ENCODE data around the gene PASK. TPM values are rescaled to one million over a fixed set of nuclear protein-coding genes. Genes with fewer than 3 reads are reported as not detected.
A peak's percentile ranks its signal among the peaks of the same experiment; 100 is the strongest.

The PASK gene
- total RNA-seq, 4 donors from 2014 or later, result 4.1 to 8.1 (median 5.9) TPM

GRCh38 chr2:241084856-241085444, 64.3 kb downstream of the PASK start:
- peaks cover 0 to 81% (median 7%) of the 10 kb centered on the region in 3 donors for H3K36me3 ChIP-seq
- TF ChIP-seq POLR2A (IDR thresholded peaks at IDR 0.05), result no peak
- no peak for TF ChIP-seq EP300 (IDR thresholded peaks at IDR 0.05)
- TF ChIP-seq, protein P1, sequence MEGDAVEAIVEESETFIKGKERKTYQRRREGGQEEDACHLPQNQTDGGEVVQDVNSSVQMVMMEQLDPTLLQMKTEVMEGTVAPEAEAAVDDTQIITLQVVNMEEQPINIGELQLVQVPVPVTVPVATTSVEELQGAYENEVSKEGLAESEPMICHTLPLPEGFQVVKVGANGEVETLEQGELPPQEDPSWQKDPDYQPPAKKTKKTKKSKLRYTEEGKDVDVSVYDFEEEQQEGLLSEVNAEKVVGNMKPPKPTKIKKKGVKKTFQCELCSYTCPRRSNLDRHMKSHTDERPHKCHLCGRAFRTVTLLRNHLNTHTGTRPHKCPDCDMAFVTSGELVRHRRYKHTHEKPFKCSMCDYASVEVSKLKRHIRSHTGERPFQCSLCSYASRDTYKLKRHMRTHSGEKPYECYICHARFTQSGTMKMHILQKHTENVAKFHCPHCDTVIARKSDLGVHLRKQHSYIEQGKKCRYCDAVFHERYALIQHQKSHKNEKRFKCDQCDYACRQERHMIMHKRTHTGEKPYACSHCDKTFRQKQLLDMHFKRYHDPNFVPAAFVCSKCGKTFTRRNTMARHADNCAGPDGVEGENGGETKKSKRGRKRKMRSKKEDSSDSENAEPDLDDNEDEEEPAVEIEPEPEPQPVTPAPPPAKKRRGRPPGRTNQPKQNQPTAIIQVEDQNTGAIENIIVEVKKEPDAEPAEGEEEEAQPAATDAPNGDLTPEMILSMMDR (IDR thresholded peaks at IDR 0.05), result no peak
- WGBS, 2 donors, result 94 to 95% methylated on average over 4 of the region's 4 CpGs
- H3K9me3 ChIP-seq, result no peaks in the 10 kb centered on the region
- H3K27me3 ChIP-seq, result no peaks in the 10 kb centered on the region
- no peak for DNase-seq (ENCODE audit: low spot score in 2 of 2)
- H3K4me1 ChIP-seq, result peaks cover 0 to 12% (median 0%) of the 10 kb centered on the region in 4 donors
- no peak overlapping the region for H3K4me3 ChIP-seq
- no peak overlapping the region for H3K27ac ChIP-seq

DNA sequence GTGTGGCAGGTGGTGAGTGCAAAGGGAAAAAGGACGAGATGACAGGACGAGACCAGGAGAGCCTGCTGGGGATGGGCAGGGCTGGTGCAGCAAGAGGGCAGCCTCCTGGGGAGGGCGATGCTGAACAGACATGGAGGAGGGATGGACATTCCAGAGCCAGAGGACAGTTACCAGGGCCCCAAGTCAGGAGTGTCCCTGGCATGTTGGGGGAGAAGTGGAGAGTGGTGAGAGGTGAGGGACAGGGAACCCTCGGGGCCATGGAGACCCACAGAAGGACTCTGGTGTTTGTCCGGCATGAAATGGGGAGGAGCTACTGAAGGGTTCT, 66.2 kb downstream of the PASK start:
- 85% methylated on average over 5 of the region's 5 CpGs for WGBS, 2 donors
- Histone ChIP-seq H3K4me1 (peaks cover 0 to 12% (median 0%) of the 10 kb centered on the region in 4 donors), H3K27me3 (no peaks in the 10 kb centered on the region), H3K4me3 (no peak overlapping the region), H3K27ac (no peak overlapping the region), H3K36me3 (peaks cover 0 to 62% (median 5%) of the 10 kb centered on the region in 3 donors), H3K9me3 (no peaks in the 10 kb centered on the region)
- DNase-seq (ENCODE audit: low spot score in 2 of 2), result no peak
- TF ChIP-seq EP300 (IDR thresholded peaks at IDR 0.05), result no peak
- no peak for TF ChIP-seq POLR2A (IDR thresholded peaks at IDR 0.05)
- TF ChIP-seq, protein P1 (IDR thresholded peaks at IDR 0.05), result no peak

- no peaks in the 10 kb centered on the region for H3K9me3 ChIP-seq
- TF ChIP-seq EP300 (IDR thresholded peaks at IDR 0.05) (no peak), POLR2A (IDR thresholded peaks at IDR 0.05) (no peak)
- TF ChIP-seq, protein P1 (IDR thresholded peaks at IDR 0.05), result no peak
- no peak for DNase-seq (ENCODE audit: low spot score in 2 of 2)
- no peak overlapping the region for H3K4me3 ChIP-seq
- peak overlapping the region in 1 of 4 donors; percentile 14 for H3K27ac ChIP-seq
- peaks cover 0 to 12% (median 0%) of the 10 kb centered on the region in 4 donors for H3K4me1 ChIP-seq
- no peaks in the 10 kb centered on the region for H3K27me3 ChIP-seq
- 82 to 85% methylated on average over 14 of the region's 14 CpGs for WGBS, 2 donors
- H3K36me3 ChIP-seq, result peaks cover 0 to 57% (median 5%) of the 10 kb centered on the region in 3 donors
Observed at GRCh38 chr2:241082341-241083090, 66.8 kb downstream of the PASK start.

GRCh38 chr2:241081643-241082340, 67.5 kb downstream of the PASK start:
- Histone ChIP-seq H3K27me3 (no peaks in the 10 kb centered on the region), H3K27ac (peak overlapping the region in 2 of 4 donors; percentile 14 to 17), H3K36me3 (peaks cover 0 to 51% (median 1%) of the 10 kb centered on the region in 3 donors), H3K4me1 (peaks cover 0 to 12% (median 0%) of the 10 kb centered on the region in 4 donors), H3K9me3 (no peaks in the 10 kb centered on the region), H3K4me3 (no peak overlapping the region)
- TF ChIP-seq POLR2A (IDR thresholded peaks at IDR 0.05) (no peak), EP300 (IDR thresholded peaks at IDR 0.05) (no peak)
- TF ChIP-seq, protein P1 (IDR thresholded peaks at IDR 0.05), result no peak
- WGBS, 2 donors, result 37 to 54% methylated on average over 21 to 25 of the region's 28 CpGs
- DNase-seq (ENCODE audit: low spot score in 2 of 2), result no peak

All from tibial nerve (tissue), 4 donors.